HepG2 (cell line): ENCODE results near the gene SLC25A33. TPM values are rescaled to one million over a fixed set of nuclear protein-coding genes. Genes with fewer than 3 reads are reported as not detected.

ENCODE experiments used
- ARNT ChIP-seq: fragments of 450-650 bp; IDR thresholded peaks from 2 replicates; pipeline ENCODE4 v1.6.1; 2017
- ATRX ChIP-seq: sonication (generic); formaldehyde crosslinking; IDR thresholded peaks from 2 replicates; pipeline ENCODE4 v1.4.0; 2020; ENCODE audit warnings: missing genetic modification reagents, borderline replicate concordance
- DR1 ChIP-seq: sonication (generic); formaldehyde crosslinking; IDR thresholded peaks from 2 replicates; pipeline ENCODE4 v1.8.0; 2021; ENCODE audit warnings: mild to moderate bottlenecking, missing genetic modification reagents, inconsistent platforms
- ERF ChIP-seq: IDR thresholded peaks from 2 replicates; pipeline ENCODE4 v1.6.1; 2018; ENCODE audit warnings: missing biosample characterization, missing genetic modification reagents
- GTF2F1 ChIP-seq: fragments of 150-350 bp; IDR thresholded peaks from 2 replicates; pipeline ENCODE4 v1.6.1; 2014; ENCODE audit warnings: low read length
- PHF21A ChIP-seq: sonication (generic); formaldehyde crosslinking; IDR thresholded peaks from 2 replicates; pipeline ENCODE4 v1.5.0; 2020; ENCODE audit warnings: mild to moderate bottlenecking, missing genetic modification reagents
- POLR2A ChIP-seq, 2 experiments: IDR thresholded peaks; 2 replicates each; pipeline ENCODE4 v1.6.1; 2011; ENCODE audit warnings: low read depth in 2 of 2, low read length in 2 of 2, mild to moderate bottlenecking in 1 of 2, moderate library complexity in 1 of 2; ENCODE audit not compliant: insufficient read depth in 1 of 2
- POLR2G ChIP-seq: fragments of 200-400 bp; formaldehyde crosslinking; IDR thresholded peaks from 2 replicates; pipeline ENCODE4 v1.6.1; 2018; ENCODE audit warnings: mild to moderate bottlenecking, low read depth, low read length, moderate library complexity
- TARDBP ChIP-seq: sonication (generic); formaldehyde crosslinking; IDR thresholded peaks from 2 replicates; pipeline ENCODE4 v1.8.0; 2022; ENCODE audit warnings: mild to moderate bottlenecking, missing genetic modification reagents
- TP53 ChIP-seq: sonication (generic); formaldehyde crosslinking; conservative IDR thresholded peaks from 2 replicates; pipeline ENCODE4 v1.4.0; 2020; ENCODE audit warnings: missing genetic modification reagents
- ZFY ChIP-seq: sonication (generic); formaldehyde crosslinking; IDR thresholded peaks from 2 replicates; pipeline ENCODE4 v1.4.0; 2020; ENCODE audit warnings: missing genetic modification reagents
- ZFYVE20 ChIP-seq: sonication (generic); formaldehyde crosslinking; IDR thresholded peaks from 2 replicates; pipeline ENCODE4 v1.8.0; 2023; ENCODE audit warnings: low read depth, mild to moderate bottlenecking, moderate library complexity, missing genetic modification reagents, borderline replicate concordance
- ZNF205 ChIP-seq: IDR thresholded peaks from 2 replicates; pipeline ENCODE4 v1.6.1; 2018; ENCODE audit warnings: missing biosample characterization, missing genetic modification reagents
- ZNF317 ChIP-seq: sonication (generic); formaldehyde crosslinking; IDR thresholded peaks from 2 replicates; pipeline ENCODE4 v1.5.0; 2020; ENCODE audit warnings: mild to moderate bottlenecking, missing genetic modification reagents
- ZNF326 ChIP-seq: sonication (generic); formaldehyde crosslinking; IDR thresholded peaks from 2 replicates; pipeline ENCODE4 v1.4.0; 2020; ENCODE audit warnings: missing genetic modification reagents, borderline replicate concordance
- ZNF331 ChIP-seq: sonication (generic); formaldehyde crosslinking; IDR thresholded peaks from 2 replicates; pipeline ENCODE4 v1.4.0; 2020; ENCODE audit warnings: missing genetic modification reagents
- ZNF674 ChIP-seq: sonication (generic); formaldehyde crosslinking; IDR thresholded peaks from 2 replicates; pipeline ENCODE4 v1.5.0; 2020; ENCODE audit warnings: low read depth, mild to moderate bottlenecking, missing genetic modification reagents
- ZNF768 ChIP-seq: sonication (generic); formaldehyde crosslinking; IDR thresholded peaks from 2 replicates; pipeline ENCODE4 v1.4.0; 2020; ENCODE audit warnings: missing genetic modification reagents
- ZNF790 ChIP-seq: sonication (generic); formaldehyde crosslinking; IDR thresholded peaks from 2 replicates; pipeline ENCODE4 v1.8.0; 2022; ENCODE audit warnings: missing genetic modification reagents, mild to moderate bottlenecking, borderline replicate concordance
- ZNF83 ChIP-seq: sonication (generic); formaldehyde crosslinking; IDR thresholded peaks from 2 replicates; pipeline ENCODE4 v1.4.0; 2020; ENCODE audit warnings: missing genetic modification reagents, mild to moderate bottlenecking, borderline replicate concordance
- ZNF878 ChIP-seq: sonication (generic); formaldehyde crosslinking; IDR thresholded peaks from 2 replicates; pipeline ENCODE4 v1.8.1; 2023; ENCODE audit warnings: mild to moderate bottlenecking, missing genetic modification reagents, moderate library complexity
- polyA plus RNA-seq, 8 experiments: library from polyadenylated mRNA; depleted of rRNA in 3 of 8; stranded (reverse) in 7 of 8; unstranded in 1 of 8; fragments of >200 nt; fragmentation: Illumina TruSeq in 4 of 8; extraction: Trizol in 4 of 8; gene quantifications; 2 replicates each; pipeline versions ENCODE4 v1.2.1 to v1.2.3, GENCODE V29; 2011 to 2016; ENCODE audit warnings: low read depth in 4 of 8, missing spikeins in 1 of 8, mixed read lengths in 1 of 8; ENCODE audit not compliant: insufficient read depth in 1 of 8
- total RNA-seq, 5 experiments: library from RNA; depleted of rRNA; stranded (reverse); fragments of >200 nt; fragmentation: Illumina TruSeq; extraction: Trizol; gene quantifications; 2 replicates each; pipeline ENCODE4 v1.2.3, GENCODE V29; 2016; ENCODE audit warnings: low read depth in 1 of 5
- TF ChIP-seq, protein P1 (sequence below): sonication (generic); formaldehyde crosslinking; IDR thresholded peaks from 2 replicates; pipeline ENCODE4 v1.8.1; 2022; ENCODE audit warnings: mild to moderate bottlenecking, missing genetic modification reagents
- TF ChIP-seq, protein P2 (sequence below), 2 experiments: sonication (generic) in 1 of 2; formaldehyde crosslinking in 1 of 2; IDR thresholded peaks; 2 replicates each; pipeline versions ENCODE4 v1.4.0 to v1.6.1; 2016 to 2020; ENCODE audit warnings: borderline replicate concordance in 1 of 2, low read depth in 1 of 2, mild to moderate bottlenecking in 1 of 2, missing genetic modification reagents in 1 of 2

The SLC25A33 gene
- total and polyA plus RNA-seq, 2 of the 13 experiments (the other 11 are each of a cell fraction or from before 2014, with no cell fraction given) = 15.4 to 50.3 TPM

DNA sequence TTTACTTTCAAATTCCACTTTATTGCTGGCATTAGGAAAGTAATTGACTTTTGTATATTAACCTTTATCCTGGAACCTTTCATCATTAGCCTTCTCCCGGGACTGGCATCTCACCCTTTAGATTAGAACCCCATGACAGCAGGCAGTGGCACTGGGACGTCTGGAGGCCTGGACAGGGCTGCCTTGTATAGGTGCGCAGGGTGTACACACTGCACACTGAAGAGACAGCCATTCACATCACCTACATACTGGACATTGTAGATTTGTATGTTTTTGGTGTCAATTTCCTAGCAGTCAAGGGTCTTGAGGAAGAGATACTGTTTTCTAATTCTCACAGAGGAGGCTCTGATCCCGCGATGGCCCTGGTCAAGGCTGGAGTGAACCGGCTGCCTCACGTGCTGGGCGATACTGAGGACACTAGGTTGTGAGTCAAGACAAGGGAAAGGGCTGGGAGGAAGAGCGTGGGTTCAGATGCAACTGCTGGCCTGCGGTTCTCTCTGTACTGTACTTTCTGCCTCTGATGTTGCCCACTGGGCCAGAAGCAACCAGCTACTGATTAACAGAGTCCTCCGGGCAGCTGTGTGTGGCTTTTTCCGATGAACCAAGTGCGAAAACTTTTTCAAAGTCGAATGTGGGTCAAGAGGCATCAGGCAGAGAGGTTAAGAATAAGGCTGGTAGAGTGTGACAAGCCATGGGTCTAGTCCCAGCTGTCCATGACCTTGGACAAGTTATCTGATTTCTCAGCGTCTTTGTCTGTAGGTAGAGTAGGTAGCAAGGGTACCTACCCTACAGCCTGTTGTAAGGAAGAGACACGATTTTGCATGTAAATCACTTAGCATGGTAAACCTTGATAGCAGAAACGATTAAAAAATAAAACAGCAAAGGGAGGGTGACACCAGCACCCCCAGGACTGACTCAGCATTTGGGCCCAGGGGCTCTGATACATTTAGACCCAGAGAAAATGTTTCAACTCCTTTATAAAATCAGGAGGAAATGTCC lies 38.2 kb upstream of the SLC25A33 start (continued):
- TF ChIP-seq DR1 (CRISPR knock-in tag) (peak; percentile 66; the same call in 1 of the 2 replicates), ERF (CRISPR knock-in tag) (0 out of 2 replicates have a peak, but pooled peaks have one; percentile 41), GTF2F1 (no peak), ARNT (no peak), ZNF326 (CRISPR knock-in tag) (no peak), ZNF331 (peak; percentile 72), ZNF205 (CRISPR knock-in tag) (no peak), ZNF83 (CRISPR knock-in tag) (0 out of 2 replicates have a peak, but pooled peaks have one; percentile 70), PHF21A (peak; percentile 72), ZNF878 (peak; percentile 74; the same call in 1 of the 2 replicates), ZFY (CRISPR knock-in tag) (peak; percentile 50), ZFYVE20 (CRISPR knock-in tag) (no peak), TP53 (CRISPR knock-in tag) (no peak), ZNF768 (no peak), ZNF317 (CRISPR knock-in tag) (peak; percentile 61; the same call in 1 of the 2 replicates), POLR2G (peak; percentile 59; the same call in 1 of the 2 replicates), POLR2A (IDR thresholded peaks at IDR 0.05; ENCODE audit: insufficient read depth in 1 of 2, low read depth in 2 of 2, low read length in 2 of 2) (peak; percentile 46 to 64; a peak in 2 of 4 replicates), TARDBP (CRISPR knock-in tag) (peak; percentile 53; the same call in 1 of the 2 replicates), ZNF674 (CRISPR knock-in tag) (no peak), ATRX (CRISPR knock-in tag) (no peak), ZNF790 (CRISPR knock-in tag) (no peak)
- TF ChIP-seq, protein P1, sequence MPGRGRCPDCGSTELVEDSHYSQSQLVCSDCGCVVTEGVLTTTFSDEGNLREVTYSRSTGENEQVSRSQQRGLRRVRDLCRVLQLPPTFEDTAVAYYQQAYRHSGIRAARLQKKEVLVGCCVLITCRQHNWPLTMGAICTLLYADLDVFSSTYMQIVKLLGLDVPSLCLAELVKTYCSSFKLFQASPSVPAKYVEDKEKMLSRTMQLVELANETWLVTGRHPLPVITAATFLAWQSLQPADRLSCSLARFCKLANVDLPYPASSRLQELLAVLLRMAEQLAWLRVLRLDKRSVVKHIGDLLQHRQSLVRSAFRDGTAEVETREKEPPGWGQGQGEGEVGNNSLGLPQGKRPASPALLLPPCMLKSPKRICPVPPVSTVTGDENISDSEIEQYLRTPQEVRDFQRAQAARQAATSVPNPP = no peak
- TF ChIP-seq, protein P2, sequence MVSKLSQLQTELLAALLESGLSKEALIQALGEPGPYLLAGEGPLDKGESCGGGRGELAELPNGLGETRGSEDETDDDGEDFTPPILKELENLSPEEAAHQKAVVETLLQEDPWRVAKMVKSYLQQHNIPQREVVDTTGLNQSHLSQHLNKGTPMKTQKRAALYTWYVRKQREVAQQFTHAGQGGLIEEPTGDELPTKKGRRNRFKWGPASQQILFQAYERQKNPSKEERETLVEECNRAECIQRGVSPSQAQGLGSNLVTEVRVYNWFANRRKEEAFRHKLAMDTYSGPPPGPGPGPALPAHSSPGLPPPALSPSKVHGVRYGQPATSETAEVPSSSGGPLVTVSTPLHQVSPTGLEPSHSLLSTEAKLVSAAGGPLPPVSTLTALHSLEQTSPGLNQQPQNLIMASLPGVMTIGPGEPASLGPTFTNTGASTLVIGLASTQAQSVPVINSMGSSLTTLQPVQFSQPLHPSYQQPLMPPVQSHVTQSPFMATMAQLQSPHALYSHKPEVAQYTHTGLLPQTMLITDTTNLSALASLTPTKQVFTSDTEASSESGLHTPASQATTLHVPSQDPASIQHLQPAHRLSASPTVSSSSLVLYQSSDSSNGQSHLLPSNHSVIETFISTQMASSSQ (IDR thresholded peaks at IDR 0.05; ENCODE audit: low read depth) = peak; percentile 83
- TF ChIP-seq, protein P2 (CRISPR knock-in tag; IDR thresholded peaks at IDR 0.05; ENCODE audit: borderline replicate concordance) = peak; percentile 77
